ENCODE data around the gene FGFR4. TPM values are rescaled to one million over a fixed set of nuclear protein-coding genes. Genes with fewer than 3 reads are reported as not detected.
"Not testable (repeated sequence)": the region's sequence is repeated elsewhere in the genome, so short reads cannot be mapped to it uniquely, and the experiment has no call there.

The FGFR4 gene
- total RNA-seq, 1 experiment from 2014 or later, result 2.4 TPM

DNA sequence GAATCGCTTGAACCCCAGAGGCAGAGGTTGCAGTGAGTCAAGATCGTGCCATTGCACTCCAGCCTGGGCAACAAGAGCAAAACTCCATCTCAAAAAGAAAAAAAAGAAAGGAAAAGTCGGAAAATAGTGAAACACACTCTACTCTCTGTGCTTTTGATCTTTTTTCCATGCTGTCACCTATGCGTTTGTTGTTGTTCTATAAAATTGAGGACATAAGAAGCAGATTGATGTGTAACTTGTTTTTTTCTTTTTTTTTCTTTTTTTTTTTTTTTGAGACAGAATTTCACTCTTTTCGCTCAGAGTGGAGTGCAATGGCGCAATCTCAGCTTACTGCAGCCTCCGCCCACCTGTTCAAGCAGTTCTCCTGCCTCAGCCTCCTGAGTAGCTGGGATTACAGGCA is 38.2 kb upstream of the FGFR4 start:
- peaks cover 44% of the 10 kb centered on the region for H3K36me3 ChIP-seq (ENCODE audit: insufficient read depth, low read length)
- H4K20me1 ChIP-seq (ENCODE audit: insufficient read depth, low read depth, low read length), result not testable (repeated sequence)

DNA sequence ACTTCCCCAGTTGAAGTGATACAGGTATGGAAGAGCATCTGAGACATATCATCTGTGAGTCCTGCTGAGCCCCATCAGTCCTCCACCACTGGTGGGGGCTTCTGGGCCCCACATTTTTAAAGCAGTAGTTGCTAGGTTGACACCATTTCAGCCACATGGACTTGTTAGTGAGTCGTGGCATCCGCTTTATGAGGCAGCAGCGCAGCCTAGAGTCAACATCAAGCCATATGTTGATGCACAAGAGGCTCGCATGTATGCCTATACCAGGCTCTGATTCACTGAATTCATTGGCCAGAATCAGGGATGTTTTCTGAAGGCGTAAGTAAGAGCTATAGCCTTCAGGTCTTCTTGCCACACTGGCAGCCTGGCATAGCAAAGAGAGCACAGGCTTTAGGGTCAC is 37.4 kb upstream of the FGFR4 start:
- Histone ChIP-seq H3K4me3 (ENCODE audit: low read length) (no peak overlapping the region), H3K27ac (ENCODE audit: low read length) (no peak overlapping the region), H3K36me3 (ENCODE audit: insufficient read depth, low read length) (peaks cover 47% of the 10 kb centered on the region), H3K9me2 (replicated peaks; ENCODE audit: insufficient read depth, low read length) (no peaks in the 10 kb centered on the region), H3K27me3 (ENCODE audit: low read length) (no peaks in the 10 kb centered on the region), H4K20me1 (ENCODE audit: insufficient read depth, low read depth, low read length) (no peaks in the 10 kb centered on the region), H2AFZ (ENCODE audit: low read length) (no peak overlapping the region), H3K9me3 (ENCODE audit: low read length) (no peaks in the 10 kb centered on the region), H3K79me2 (ENCODE audit: low read length) (peaks cover 11% of the 10 kb centered on the region; the same call in 1 of the 2 replicates), H3K9ac (ENCODE audit: low read length) (no peak overlapping the region), H3K4me2 (ENCODE audit: low read depth, low read length, poor library complexity, severe bottlenecking) (no peak overlapping the region), H3K4me1 (ENCODE audit: low read length) (no peaks in the 10 kb centered on the region)
- no peak for DNase-seq

More for the DNA sequence above, 38.2 kb upstream of the FGFR4 start:
- not testable (repeated sequence) for H3K9ac ChIP-seq (ENCODE audit: low read length); H3K27me3 ChIP-seq (ENCODE audit: low read length); H3K9me3 ChIP-seq (ENCODE audit: low read length); H3K27ac ChIP-seq (ENCODE audit: low read length); H3K4me2 ChIP-seq (ENCODE audit: low read depth, low read length, poor library complexity, severe bottlenecking); H3K4me1 ChIP-seq (ENCODE audit: low read length); H3K4me3 ChIP-seq (ENCODE audit: low read length); DNase-seq; H3K9me2 ChIP-seq (replicated peaks; ENCODE audit: insufficient read depth, low read length); H3K79me2 ChIP-seq (ENCODE audit: low read length); H2AFZ ChIP-seq (ENCODE audit: low read length)

- Histone ChIP-seq H3K36me3 (ENCODE audit: insufficient read depth, low read length) (peaks cover 8% of the 10 kb centered on the region), H3K27ac (ENCODE audit: low read length) (no peak overlapping the region), H3K79me2 (ENCODE audit: low read length) (no peaks in the 10 kb centered on the region), H3K27me3 (ENCODE audit: low read length) (no peaks in the 10 kb centered on the region), H3K9me3 (ENCODE audit: low read length) (no peaks in the 10 kb centered on the region), H2AFZ (ENCODE audit: low read length) (no peak overlapping the region), H3K4me1 (ENCODE audit: low read length) (peaks cover 19% of the 10 kb centered on the region), H3K9me2 (replicated peaks; ENCODE audit: insufficient read depth, low read length) (no peaks in the 10 kb centered on the region), H3K4me2 (ENCODE audit: low read depth, low read length, poor library complexity, severe bottlenecking) (no peak overlapping the region), H3K4me3 (ENCODE audit: low read length) (no peak overlapping the region), H4K20me1 (ENCODE audit: insufficient read depth, low read depth, low read length) (no peaks in the 10 kb centered on the region), H3K9ac (ENCODE audit: low read length) (no peak overlapping the region)
- no peak for DNase-seq
These were observed 22.0 kb upstream of the FGFR4 start for GRCh38 chr5:177064500-177065277.

- Histone ChIP-seq H4K20me1 (ENCODE audit: insufficient read depth, low read depth, low read length) (no peaks in the 10 kb centered on the region), H3K9me2 (replicated peaks; ENCODE audit: insufficient read depth, low read length) (no peaks in the 10 kb centered on the region), H3K4me1 (ENCODE audit: low read length) (peaks cover 27% of the 10 kb centered on the region), H3K9me3 (ENCODE audit: low read length) (no peaks in the 10 kb centered on the region), H3K27ac (ENCODE audit: low read length) (peak overlapping the region; percentile 31), H3K9ac (ENCODE audit: low read length) (no peak overlapping the region), H3K79me2 (ENCODE audit: low read length) (no peaks in the 10 kb centered on the region), H3K4me3 (ENCODE audit: low read length) (no peak overlapping the region), H3K27me3 (ENCODE audit: low read length) (no peaks in the 10 kb centered on the region), H2AFZ (ENCODE audit: low read length) (no peak overlapping the region), H3K4me2 (ENCODE audit: low read depth, low read length, poor library complexity, severe bottlenecking) (no peak overlapping the region), H3K36me3 (ENCODE audit: insufficient read depth, low read length) (peaks cover 6% of the 10 kb centered on the region)
- no peak for DNase-seq
These were observed 21.2 kb upstream of the FGFR4 start for GRCh38 chr5:177065491-177065890.

DNA sequence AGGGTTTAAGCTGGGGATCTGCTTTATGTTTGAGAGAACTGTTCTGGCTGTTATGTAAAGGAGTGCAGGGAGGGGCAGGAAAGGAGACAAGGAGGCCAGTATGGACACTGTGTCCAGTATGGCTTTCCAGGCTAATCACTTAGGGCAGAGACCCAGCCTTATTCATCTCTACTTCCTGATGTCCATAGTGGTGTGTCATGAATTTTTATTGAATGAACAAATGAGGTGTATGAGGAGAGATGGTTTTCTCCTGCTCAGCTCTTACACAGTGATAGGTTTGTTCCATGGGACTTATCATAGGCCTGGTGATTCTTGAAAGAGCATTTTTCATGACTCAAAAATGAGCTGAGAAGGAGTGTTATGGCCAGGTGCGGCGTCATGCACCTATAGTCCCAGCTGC is 20.5 kb upstream of the FGFR4 start:
- peak overlapping the region; percentile 56 for H3K27ac ChIP-seq (ENCODE audit: low read length)
- H3K36me3 ChIP-seq (ENCODE audit: insufficient read depth, low read length), result peaks cover 6% of the 10 kb centered on the region
- no peak overlapping the region for H3K4me3 ChIP-seq (ENCODE audit: low read length)
- H4K20me1 ChIP-seq (ENCODE audit: insufficient read depth, low read depth, low read length), result no peaks in the 10 kb centered on the region
- peaks cover 34% of the 10 kb centered on the region for H3K4me1 ChIP-seq (ENCODE audit: low read length)
- no peak overlapping the region for H3K4me2 ChIP-seq (ENCODE audit: low read depth, low read length, poor library complexity, severe bottlenecking)
- H3K9me3 ChIP-seq (ENCODE audit: low read length), result no peaks in the 10 kb centered on the region
- no peaks in the 10 kb centered on the region for H3K9me2 ChIP-seq (replicated peaks; ENCODE audit: insufficient read depth, low read length)
- DNase-seq, result no peak
- no peaks in the 10 kb centered on the region for H3K79me2 ChIP-seq (ENCODE audit: low read length)
- H3K27me3 ChIP-seq (ENCODE audit: low read length), result no peaks in the 10 kb centered on the region
- H3K9ac ChIP-seq (ENCODE audit: low read length), result no peak overlapping the region
- no peak overlapping the region for H2AFZ ChIP-seq (ENCODE audit: low read length)

GRCh38 chr5:177067503-177067902 is 19.2 kb upstream of the FGFR4 start:
- no peak for DNase-seq
- no peaks in the 10 kb centered on the region for H3K79me2 ChIP-seq (ENCODE audit: low read length)
- H2AFZ ChIP-seq (ENCODE audit: low read length), result no peak overlapping the region

GRCh38 chr5:177070536-177071191 is 16.1 kb upstream of the FGFR4 start:
- Histone ChIP-seq H2AFZ (ENCODE audit: low read length) (no peak overlapping the region), H3K4me1 (ENCODE audit: low read length) (peaks cover 36% of the 10 kb centered on the region), H3K4me2 (ENCODE audit: low read depth, low read length, poor library complexity, severe bottlenecking) (peak overlapping the region; percentile 66), H3K9ac (ENCODE audit: low read length) (peak overlapping the region; percentile 31), H3K9me2 (replicated peaks; ENCODE audit: insufficient read depth, low read length) (no peaks in the 10 kb centered on the region), H3K79me2 (ENCODE audit: low read length) (no peaks in the 10 kb centered on the region), H3K27me3 (ENCODE audit: low read length) (no peaks in the 10 kb centered on the region), H4K20me1 (ENCODE audit: insufficient read depth, low read depth, low read length) (no peaks in the 10 kb centered on the region), H3K9me3 (ENCODE audit: low read length) (no peaks in the 10 kb centered on the region), H3K36me3 (ENCODE audit: insufficient read depth, low read length) (no peaks in the 10 kb centered on the region), H3K4me3 (ENCODE audit: low read length) (peak overlapping the region; percentile 32; the same call in 1 of the 2 replicates), H3K27ac (ENCODE audit: low read length) (peak overlapping the region; percentile 92)
- peak; percentile 89 for DNase-seq

More at GRCh38 chr5:177067503-177067902, 19.2 kb upstream of the FGFR4 start:
- no peaks in the 10 kb centered on the region for H3K9me2 ChIP-seq (replicated peaks; ENCODE audit: insufficient read depth, low read length)
- no peak overlapping the region for H3K4me3 ChIP-seq (ENCODE audit: low read length)
- no peaks in the 10 kb centered on the region for H4K20me1 ChIP-seq (ENCODE audit: insufficient read depth, low read depth, low read length)
- peaks cover 6% of the 10 kb centered on the region for H3K36me3 ChIP-seq (ENCODE audit: insufficient read depth, low read length)
- no peaks in the 10 kb centered on the region for H3K27me3 ChIP-seq (ENCODE audit: low read length)
- peak overlapping the region; percentile 9 for H3K27ac ChIP-seq (ENCODE audit: low read length)
- H3K4me1 ChIP-seq (ENCODE audit: low read length), result peaks cover 46% of the 10 kb centered on the region
- no peaks in the 10 kb centered on the region for H3K9me3 ChIP-seq (ENCODE audit: low read length)
- no peak overlapping the region for H3K9ac ChIP-seq (ENCODE audit: low read length)
- no peak overlapping the region for H3K4me2 ChIP-seq (ENCODE audit: low read depth, low read length, poor library complexity, severe bottlenecking)

DNA sequence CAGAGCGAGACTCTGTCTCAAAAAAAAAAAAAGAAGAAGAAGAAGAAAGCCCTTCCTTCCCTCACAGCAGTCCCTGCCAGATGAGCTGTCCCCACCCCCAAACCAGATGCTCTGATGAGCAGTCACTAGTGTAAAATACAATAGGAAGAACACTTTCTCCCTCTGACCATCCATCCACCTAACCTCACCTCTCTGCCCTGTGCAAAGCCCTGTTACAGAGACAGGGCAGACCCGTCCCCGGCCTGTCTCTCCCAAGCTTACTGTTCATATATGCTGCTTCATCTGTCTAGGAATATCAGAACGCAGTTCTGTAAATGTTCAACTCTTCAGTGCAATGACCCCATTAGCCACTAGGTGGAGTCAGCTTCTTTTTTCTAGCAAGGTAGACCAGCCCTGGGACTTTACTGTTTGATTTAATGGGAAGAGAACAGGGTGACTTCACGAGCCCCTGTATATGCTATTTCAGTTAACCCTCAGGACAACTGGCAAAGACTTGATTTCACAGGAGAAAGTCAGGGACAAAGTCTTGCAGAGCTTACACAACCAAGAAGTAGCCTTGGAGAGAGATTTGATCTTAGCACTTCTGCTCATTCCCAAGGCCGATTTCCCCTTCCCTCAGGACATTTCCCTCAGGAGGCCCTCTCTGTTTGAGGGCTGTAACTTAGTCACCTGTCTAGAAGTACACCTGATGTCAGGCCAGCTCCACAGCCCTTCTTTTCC is 14.9 kb upstream of the FGFR4 start:
- peak overlapping the region; percentile 51; the same call in 1 of the 2 replicates for H3K9ac ChIP-seq (ENCODE audit: low read length)

More for the DNA sequence above, 14.9 kb upstream of the FGFR4 start:
- Histone ChIP-seq H3K79me2 (ENCODE audit: low read length) (no peaks in the 10 kb centered on the region), H4K20me1 (ENCODE audit: insufficient read depth, low read depth, low read length) (no peaks in the 10 kb centered on the region), H3K9me3 (ENCODE audit: low read length) (no peaks in the 10 kb centered on the region), H3K27me3 (ENCODE audit: low read length) (no peaks in the 10 kb centered on the region), H3K4me1 (ENCODE audit: low read length) (peaks cover 31% of the 10 kb centered on the region), H2AFZ (ENCODE audit: low read length) (no peak overlapping the region), H3K4me3 (ENCODE audit: low read length) (peak overlapping the region; percentile 46; the same call in 1 of the 2 replicates), H3K4me2 (ENCODE audit: low read depth, low read length, poor library complexity, severe bottlenecking) (peak overlapping the region; percentile 66), H3K27ac (ENCODE audit: low read length) (peak overlapping the region; percentile 92), H3K9me2 (replicated peaks; ENCODE audit: insufficient read depth, low read length) (no peaks in the 10 kb centered on the region), H3K36me3 (ENCODE audit: insufficient read depth, low read length) (no peaks in the 10 kb centered on the region)
- peak; percentile 97 for DNase-seq
